Bronchial epithelial cell (primary cell): ENCODE measurements around the gene CRYAA. TPM values are rescaled to one million over a fixed set of nuclear protein-coding genes. Genes with fewer than 3 reads are reported as not detected.

Experiments used
- DNase-seq: peaks from one replicate; pipeline ENCODE4 v3.0.0-alpha.2; 2010; ENCODE audit warnings: low read depth
- FAIRE-seq: peaks from 2 replicates; lab custom pipeline; 2011; peaks lifted over from hg19 to GRCh38; lab: Jason Lieb, UNC
- H3K27me3 ChIP-seq: 2 replicates; pipeline ENCODE4 v1.5.1; 2011; ENCODE audit warnings: low read length; ENCODE audit not compliant: control insufficient read depth, insufficient read depth
- H3K36me3 ChIP-seq: 2 replicates; pipeline ENCODE4 v1.5.1; 2011; ENCODE audit warnings: low read length; ENCODE audit not compliant: control insufficient read depth, insufficient read depth
- H3K4me3 ChIP-seq: 2 replicates; pipeline ENCODE4 v1.5.1; 2011; ENCODE audit warnings: mild to moderate bottlenecking, low read depth, low read length, control low read depth
- CTCF ChIP-seq: IDR thresholded peaks from 2 replicates; pipeline ENCODE4 v1.5.1; 2011; ENCODE audit warnings: mild to moderate bottlenecking, moderate library complexity, low read length, control low read depth, inconsistent platforms; ENCODE audit not compliant: insufficient read depth, severe bottlenecking
- total RNA-seq: library from RNA; depleted of rRNA; stranded (reverse); fragments of >200 nt; gene quantifications from 2 replicates; pipeline ENCODE4 v1.2.1, GENCODE V29; 2014

The CRYAA gene
- total RNA-seq, 1 donor from 2014 or later: not detected

GRCh38 chr21:43203591-43203990 is 34.8 kb downstream of the CRYAA start:
- H3K36me3 ChIP-seq: no peaks in the 10 kb centered on the region
- no peak for TF ChIP-seq CTCF
- FAIRE-seq: no peak
- H3K27me3 ChIP-seq: no peaks in the 10 kb centered on the region
- no peak for DNase-seq
- no peak overlapping the region for H3K4me3 ChIP-seq

GRCh38 chr21:43204638-43205037 is 35.8 kb downstream of the CRYAA start:
- Histone ChIP-seq H3K27me3 (no peaks in the 10 kb centered on the region), H3K36me3 (no peaks in the 10 kb centered on the region), H3K4me3 (no peak overlapping the region)
- TF ChIP-seq CTCF: no peak
- FAIRE-seq (no peak), DNase-seq (no peak)

- H3K27me3 ChIP-seq: no peaks in the 10 kb centered on the region
- no peaks in the 10 kb centered on the region for H3K36me3 ChIP-seq
- FAIRE-seq: peak; percentile 32
- no peak for DNase-seq
- no peak overlapping the region for H3K4me3 ChIP-seq
- no peak for TF ChIP-seq CTCF
Observed at GRCh38 chr21:43206231-43207042, 37.6 kb downstream of the CRYAA start.

- no peak for TF ChIP-seq CTCF
- H3K4me3 ChIP-seq: no peak overlapping the region
- no peaks in the 10 kb centered on the region for H3K27me3 ChIP-seq
- DNase-seq (no peak), FAIRE-seq (no peak)
- H3K36me3 ChIP-seq: no peaks in the 10 kb centered on the region
Observed at GRCh38 chr21:43207043-43207315, 38.2 kb downstream of the CRYAA start.

GRCh38 chr21:43207868-43208267 is 39.1 kb downstream of the CRYAA start:
- H3K4me3 ChIP-seq: no peak overlapping the region
- no peak for TF ChIP-seq CTCF
- DNase-seq: no peak
- H3K27me3 ChIP-seq: no peaks in the 10 kb centered on the region
- FAIRE-seq: no peak
- H3K36me3 ChIP-seq: no peaks in the 10 kb centered on the region
